ENCODE measurements around the gene STYXL2. TPM values are rescaled to one million over a fixed set of nuclear protein-coding genes. Genes with fewer than 3 reads are reported as not detected.

The STYXL2 gene
- total and polyA plus RNA-seq, 2 of the 8 experiments (the other 6 are each of a cell fraction or from before 2014, with no cell fraction given): 0.09 to 0.22 TPM

- no peak for TF ChIP-seq ATF2 (IDR thresholded peaks at IDR 0.05; ENCODE audit: low read length)
- TF ChIP-seq, protein P1, sequence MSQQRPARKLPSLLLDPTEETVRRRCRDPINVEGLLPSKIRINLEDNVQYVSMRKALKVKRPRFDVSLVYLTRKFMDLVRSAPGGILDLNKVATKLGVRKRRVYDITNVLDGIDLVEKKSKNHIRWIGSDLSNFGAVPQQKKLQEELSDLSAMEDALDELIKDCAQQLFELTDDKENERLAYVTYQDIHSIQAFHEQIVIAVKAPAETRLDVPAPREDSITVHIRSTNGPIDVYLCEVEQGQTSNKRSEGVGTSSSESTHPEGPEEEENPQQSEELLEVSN (IDR thresholded peaks at IDR 0.05): no peak
- TF ChIP-seq, protein P2, sequence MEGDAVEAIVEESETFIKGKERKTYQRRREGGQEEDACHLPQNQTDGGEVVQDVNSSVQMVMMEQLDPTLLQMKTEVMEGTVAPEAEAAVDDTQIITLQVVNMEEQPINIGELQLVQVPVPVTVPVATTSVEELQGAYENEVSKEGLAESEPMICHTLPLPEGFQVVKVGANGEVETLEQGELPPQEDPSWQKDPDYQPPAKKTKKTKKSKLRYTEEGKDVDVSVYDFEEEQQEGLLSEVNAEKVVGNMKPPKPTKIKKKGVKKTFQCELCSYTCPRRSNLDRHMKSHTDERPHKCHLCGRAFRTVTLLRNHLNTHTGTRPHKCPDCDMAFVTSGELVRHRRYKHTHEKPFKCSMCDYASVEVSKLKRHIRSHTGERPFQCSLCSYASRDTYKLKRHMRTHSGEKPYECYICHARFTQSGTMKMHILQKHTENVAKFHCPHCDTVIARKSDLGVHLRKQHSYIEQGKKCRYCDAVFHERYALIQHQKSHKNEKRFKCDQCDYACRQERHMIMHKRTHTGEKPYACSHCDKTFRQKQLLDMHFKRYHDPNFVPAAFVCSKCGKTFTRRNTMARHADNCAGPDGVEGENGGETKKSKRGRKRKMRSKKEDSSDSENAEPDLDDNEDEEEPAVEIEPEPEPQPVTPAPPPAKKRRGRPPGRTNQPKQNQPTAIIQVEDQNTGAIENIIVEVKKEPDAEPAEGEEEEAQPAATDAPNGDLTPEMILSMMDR (IDR thresholded peaks at IDR 0.05; ENCODE audit: control extremely low read depth in 1 of 3, insufficient read depth in 1 of 3, low read depth in 1 of 3, low read length in 3 of 3): peak; percentile 86 to 98 (median 92)
- no peak for TF ChIP-seq GABPA (IDR thresholded peaks at IDR 0.05; ENCODE audit: borderline replicate concordance, insufficient read depth, low read length)
- no peak for TF ChIP-seq SP4 (IDR thresholded peaks at IDR 0.05; ENCODE audit: low read length)
- TF ChIP-seq TBP (IDR thresholded peaks at IDR 0.05; ENCODE audit: low read depth, low read length): no peak
- no peak; the same call in 1 of the 2 replicates for TF ChIP-seq MAX (IDR thresholded peaks at IDR 0.05)
- no peak for TF ChIP-seq KDM5A (IDR thresholded peaks at IDR 0.05; ENCODE audit: low read length)
- no peak for TF ChIP-seq BCL11A (IDR thresholded peaks at IDR 0.05; ENCODE audit: low read depth in 2 of 2, low read length in 2 of 2)
- no peak; the same call in 1 of the 2 replicates for TF ChIP-seq TEAD4 (IDR thresholded peaks at IDR 0.05; ENCODE audit: low read depth, low read length)
- TF ChIP-seq CBX8 (IDR thresholded peaks at IDR 0.05; ENCODE audit: borderline replicate concordance, low read depth, low read length): no peak
- TF ChIP-seq, protein P3, sequence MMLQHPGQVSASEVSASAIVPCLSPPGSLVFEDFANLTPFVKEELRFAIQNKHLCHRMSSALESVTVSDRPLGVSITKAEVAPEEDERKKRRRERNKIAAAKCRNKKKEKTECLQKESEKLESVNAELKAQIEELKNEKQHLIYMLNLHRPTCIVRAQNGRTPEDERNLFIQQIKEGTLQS (IDR thresholded peaks at IDR 0.05; ENCODE audit: insufficient read depth, low read depth, low read length): peak; percentile 9; the same call in 1 of the 2 replicates
- 0 out of 2 replicates have a peak, but pooled peaks have one; percentile 32 for TF ChIP-seq SP1 (IDR thresholded peaks at IDR 0.05; ENCODE audit: low read depth, low read length)
- 0 out of 2 replicates have a peak, but pooled peaks have one; percentile 21 for TF ChIP-seq JUND (IDR thresholded peaks at IDR 0.05; ENCODE audit: low read length)
- no peak for TF ChIP-seq BRCA1 (IDR thresholded peaks at IDR 0.05; ENCODE audit: low read depth, low read length)
- no peak for TF ChIP-seq SUZ12 (IDR thresholded peaks at IDR 0.05; ENCODE audit: low read length)
- TF ChIP-seq MAFK (IDR thresholded peaks at IDR 0.05; ENCODE audit: low read depth, low read length): 0 out of 2 replicates have a peak, but pooled peaks have one; percentile 1
- TF ChIP-seq ZNF274 (IDR thresholded peaks at IDR 0.05; ENCODE audit: borderline replicate concordance, extremely low read depth, low read length): no peak
These were observed 34.6 kb upstream of the STYXL2 start (continued) for GRCh38 chr1:167059045-167059808.
